Embryonic facial prominence (tissue), 1 donor: ENCODE data around the gene KIF21B.

Experiments used
- DNase-seq: peaks from one replicate; pipeline ENCODE4 v3.0.0-alpha.2; 2016; ENCODE audit errors: extremely low spot score

Gene KIF21B

DNA sequence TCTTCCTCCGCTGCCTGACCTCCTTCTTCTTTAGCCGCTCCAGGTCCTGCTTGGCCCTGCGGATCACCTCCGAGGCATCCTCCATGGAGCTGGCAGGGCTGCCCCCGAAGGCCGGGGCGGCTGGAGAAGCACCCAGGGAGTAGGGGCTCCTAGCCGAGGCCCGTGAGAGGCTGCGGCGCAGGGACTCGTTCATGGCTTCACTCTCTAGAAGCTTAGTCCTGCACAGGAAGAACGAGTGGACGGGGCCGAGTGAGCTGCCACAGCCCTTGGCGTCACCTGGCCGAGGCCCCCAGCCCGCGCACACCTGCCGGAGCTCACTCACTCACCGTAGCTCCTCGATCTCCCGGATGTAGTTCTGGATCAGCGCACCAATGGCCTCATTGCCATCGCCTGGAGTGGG, 23.1 kb downstream of the KIF21B start:
- no peak for DNase-seq

DNA sequence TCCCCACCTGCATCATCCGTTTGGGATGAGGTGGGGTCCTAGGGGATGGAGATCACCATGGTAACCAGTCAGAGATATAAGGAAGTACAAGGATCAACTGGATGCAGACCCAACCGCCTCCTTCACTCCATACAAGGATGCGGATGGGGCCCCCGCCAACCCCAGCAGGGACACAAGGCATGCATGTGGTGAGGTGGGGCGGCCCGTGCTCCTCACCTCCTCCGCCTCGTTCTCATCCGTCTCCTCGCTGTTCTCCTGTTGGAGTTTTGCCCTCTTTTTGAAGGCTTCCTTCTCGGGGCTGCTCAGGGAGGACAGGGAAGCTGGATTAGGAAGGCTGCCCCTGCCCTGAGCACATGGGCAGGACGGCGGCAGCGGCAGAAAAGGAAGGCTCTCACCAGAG, 23.8 kb downstream of the KIF21B start:
- no peak for DNase-seq

GRCh38 chr1:200998323-200998722, 25.2 kb downstream of the KIF21B start:
- no peak for DNase-seq

DNA sequence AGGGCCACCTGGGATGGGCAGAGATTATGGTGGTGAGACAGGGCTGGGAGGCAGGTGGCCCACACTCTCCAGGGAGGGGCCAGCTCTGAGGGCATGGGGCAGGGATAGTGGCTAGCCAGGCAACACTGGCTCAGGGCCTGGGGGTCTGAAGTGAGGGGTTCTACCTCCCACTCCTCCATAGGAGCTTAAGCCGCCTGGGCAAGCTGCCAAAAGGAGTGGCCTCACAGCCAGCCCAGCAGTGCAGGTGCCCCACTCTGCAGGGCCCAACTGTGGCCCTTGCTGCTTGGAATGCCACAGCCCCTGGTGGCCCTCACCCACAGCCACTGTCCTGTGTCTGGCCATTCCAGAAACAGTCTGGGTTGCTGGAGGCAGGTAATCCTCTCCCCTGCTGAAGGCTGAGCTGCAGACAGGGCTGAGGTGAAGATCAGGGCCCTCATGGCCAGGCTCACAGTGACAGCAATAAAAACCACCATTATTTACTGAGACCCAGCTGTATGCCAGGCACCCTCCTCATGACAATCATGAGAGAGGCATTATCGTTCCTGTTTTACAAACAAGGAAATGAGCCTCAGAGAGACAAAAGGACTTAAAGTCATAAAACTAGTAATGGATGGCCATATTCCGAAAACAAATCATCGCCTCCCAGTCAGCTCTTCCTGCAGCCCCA, 31.0 kb downstream of the KIF21B start:
- no peak for DNase-seq

DNA sequence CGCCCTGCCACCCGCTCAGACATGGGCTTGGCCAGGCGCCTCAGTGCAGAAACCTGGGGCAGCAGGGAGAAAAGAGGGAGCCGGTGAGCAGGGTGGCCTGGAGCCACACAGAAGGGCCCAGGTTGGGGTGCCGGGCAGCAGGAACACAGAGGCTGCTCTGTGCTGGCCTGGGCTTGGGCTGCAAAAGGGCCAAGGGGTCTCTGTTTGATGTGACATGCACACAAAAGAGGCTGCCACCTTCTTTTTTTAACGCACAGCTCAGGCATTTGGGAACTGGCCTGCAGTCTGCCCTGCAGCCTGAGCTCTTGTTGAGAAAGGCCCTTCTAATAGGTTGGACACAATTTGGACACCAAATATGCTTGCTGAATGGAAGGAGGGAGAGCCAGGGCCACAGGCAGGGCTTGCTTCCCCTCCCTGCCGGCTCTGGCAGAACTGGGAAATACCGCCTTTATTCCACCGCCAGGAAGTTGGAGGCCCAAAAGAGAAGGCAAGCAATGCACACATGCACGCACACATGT, 32.4 kb downstream of the KIF21B start:
- no peak for DNase-seq

DNA sequence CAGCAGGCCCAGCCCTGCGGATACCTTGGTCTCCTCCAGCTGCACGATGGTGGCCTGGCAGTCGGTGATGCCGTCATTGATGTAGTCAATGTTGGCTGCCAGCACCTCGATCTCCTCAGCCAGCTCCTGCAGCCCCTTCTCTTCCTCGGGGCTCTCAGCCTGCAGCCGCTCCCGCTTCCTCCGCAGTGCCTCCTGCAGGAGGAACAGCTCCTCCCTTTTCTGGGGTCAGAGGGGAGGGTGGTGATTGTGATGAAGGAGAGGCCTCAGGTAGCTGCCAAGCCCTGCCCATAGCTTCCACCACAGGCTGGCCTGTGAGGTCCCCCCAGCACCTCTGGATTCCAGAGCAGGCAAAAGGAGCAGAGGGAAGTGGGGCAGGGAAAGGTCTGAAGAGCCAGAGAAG, 33.4 kb downstream of the KIF21B start:
- no peak for DNase-seq

- DNase-seq, result no peak
Observed at GRCh38 chr1:200989337-200989736, 34.2 kb downstream of the KIF21B start.

DNA sequence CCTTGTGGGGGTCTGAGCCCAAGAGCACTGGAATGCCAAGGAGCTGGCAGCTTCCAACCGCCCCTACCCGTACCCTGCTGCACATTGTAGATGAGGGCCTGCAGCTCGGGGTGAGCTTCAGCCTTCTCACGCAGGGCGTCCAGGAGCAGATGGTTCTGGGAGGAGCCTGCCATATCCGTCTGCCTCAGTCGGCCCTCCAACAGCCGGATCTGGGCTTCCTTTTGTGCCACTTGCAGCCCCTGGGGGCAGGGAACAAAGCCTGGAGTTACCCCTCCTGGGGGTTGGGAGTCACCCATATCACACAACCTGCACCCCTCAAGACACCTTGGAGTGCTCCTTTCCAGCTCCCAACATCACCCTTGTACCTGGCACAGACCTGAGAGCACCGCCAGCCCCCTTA, 34.8 kb downstream of the KIF21B start:
- DNase-seq, result no peak

- no peak for DNase-seq
Observed at GRCh38 chr1:200985481-200985880, 38.0 kb downstream of the KIF21B start.

DNA sequence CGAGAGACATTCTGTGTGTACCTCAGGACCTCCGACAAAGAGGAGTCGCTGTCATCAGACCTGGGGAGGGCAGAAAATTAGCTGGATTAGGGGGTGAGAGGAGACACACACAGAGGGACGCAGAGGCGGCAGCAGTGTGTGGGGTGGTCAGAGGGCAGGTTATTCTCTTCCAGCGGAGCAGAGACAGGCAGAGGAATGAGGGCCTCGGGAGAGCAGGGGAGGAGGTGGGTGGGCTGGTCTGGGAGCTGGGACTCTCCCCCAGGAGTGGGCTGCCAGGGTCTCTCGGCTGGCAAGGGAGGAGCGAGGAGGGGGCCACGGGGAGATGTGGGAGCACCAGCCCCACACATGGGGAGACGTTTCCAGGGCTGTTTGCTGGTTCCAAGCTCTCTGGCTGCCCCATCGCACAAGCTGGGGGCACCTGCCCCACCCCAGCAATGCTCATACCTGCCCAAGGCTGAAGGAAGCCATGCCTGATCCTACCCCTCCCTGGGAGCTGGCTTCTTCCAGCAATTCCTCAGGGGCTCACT, 40.4 kb downstream of the KIF21B start:
- no peak for DNase-seq

DNA sequence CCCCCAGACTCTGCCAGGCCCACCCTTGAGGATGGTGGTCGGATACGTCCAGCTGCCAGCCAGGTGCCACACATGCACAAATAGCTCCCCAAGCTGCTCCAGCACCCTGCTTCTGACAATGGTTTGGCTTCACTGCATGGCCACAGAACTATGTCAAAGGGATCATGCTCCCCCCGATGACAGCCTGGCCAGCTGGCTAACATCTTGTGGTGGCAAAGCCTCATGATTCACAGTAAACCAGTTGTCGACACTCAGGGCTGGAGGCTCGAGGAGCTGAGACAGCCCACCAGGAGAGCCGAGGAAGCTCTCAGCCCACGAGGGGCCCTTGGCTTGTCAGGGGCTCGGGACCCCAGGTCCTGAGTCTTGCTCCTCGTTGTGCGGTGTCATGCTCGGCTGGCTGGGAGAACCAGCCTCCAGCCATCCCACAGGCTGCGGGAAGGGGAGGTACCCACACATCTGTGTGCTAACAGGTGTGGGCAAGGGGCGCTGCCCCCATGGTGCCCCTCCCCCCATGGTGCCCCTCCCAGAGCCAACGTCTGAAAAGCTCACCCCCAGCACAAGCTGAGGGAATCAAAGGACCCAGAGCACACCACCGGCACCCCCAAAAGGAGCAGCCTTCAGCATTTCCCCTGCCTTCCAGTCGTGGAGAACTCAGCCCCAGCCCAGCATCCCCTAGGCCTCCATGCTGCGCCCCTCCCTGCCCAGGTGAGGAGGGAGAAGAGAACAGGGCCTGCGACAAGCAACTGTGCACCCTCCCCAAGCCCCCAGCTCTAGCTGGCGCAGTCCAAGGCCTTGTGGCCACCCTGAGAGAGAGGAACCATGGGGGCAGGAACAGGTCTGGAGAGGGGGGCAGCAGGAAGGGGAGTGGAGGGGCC, 41.2 kb downstream of the KIF21B start:
- no peak for DNase-seq

GRCh38 chr1:200981278-200981677, 42.2 kb downstream of the KIF21B start:
- no peak for DNase-seq

DNA sequence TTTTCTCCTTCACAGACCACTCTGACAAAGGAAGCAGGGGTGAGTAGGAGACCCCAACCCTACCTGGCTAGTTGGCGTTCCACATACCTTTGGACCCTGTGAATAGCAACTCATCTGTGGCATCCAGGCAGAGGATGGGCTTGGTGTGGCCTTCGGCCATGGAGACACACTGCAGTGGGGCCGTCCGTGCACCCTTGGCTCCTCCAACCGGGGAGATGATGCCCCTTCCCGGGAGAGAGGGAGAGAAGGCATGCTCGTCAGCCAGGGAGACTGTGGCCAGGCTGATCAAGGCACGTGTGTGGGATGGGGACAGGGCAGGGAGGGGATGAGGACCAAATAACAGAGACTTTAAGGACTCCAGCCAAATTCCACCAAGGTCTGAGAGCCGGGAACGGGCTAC, 42.6 kb downstream of the KIF21B start:
- DNase-seq, result no peak

DNA sequence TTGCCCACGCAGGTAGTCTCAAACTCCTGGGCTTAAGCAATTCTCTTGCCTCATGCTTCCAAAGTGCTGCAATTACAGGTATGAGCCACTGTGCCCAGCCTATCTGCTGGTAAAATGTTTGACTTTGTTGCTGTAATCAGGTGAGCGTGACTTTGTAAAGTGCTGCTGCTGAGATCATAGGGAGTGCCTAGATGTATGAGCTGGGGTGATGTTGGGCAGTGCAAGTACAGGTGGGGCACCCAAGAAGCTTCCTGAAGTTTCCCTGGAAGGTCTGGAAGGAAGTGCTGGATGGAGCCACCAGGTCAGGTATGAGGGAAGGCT, 43.1 kb downstream of the KIF21B start:
- no peak for DNase-seq

DNA sequence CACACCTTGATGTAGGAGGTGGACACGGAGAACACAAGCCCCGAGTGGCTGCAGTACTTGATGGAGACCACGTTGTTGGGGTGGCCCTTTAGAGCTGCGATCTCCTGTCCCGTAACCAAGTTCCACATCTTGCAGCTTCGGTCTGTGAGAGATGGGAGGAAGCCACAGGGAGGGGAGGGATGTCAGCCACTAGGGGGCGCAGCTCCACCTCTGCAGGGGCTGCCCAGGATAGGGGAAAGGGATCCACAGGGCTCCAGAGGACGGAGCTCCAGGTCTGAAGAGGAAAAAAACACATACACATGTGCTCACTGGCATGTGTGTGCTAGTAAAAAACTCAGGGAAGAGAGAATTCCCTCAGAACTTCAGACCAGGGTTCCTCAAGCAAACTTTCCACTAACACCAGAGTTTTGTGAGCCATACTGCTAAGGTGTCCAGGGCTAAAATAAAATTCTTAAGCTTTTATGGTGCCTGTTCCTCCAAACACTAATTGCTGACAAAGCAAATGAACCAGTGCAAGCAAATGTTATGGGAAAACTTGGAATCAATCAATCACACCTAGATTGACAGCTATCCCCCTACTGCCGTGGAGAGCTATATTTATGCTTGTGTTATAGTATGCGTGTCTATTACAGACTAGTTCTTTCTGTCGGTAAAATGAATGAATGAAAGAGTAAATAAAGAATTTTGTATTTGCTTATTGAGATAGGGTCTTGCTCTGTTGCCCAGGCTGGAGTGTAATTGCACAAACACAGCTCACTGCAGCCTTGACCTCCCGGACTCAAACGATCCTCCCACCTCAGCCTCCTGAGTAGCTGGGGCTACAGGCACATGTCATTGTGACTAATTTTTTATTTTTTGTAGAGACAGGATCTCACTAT, 43.7 kb downstream of the KIF21B start:
- no peak for DNase-seq

GRCh38 chr1:200977071-200977754, 46.3 kb downstream of the KIF21B start:
- DNase-seq, result no peak

GRCh38 chr1:200976634-200977033, 46.9 kb downstream of the KIF21B start:
- DNase-seq, result no peak

GRCh38 chr1:200975458-200975857, 48.1 kb downstream of the KIF21B start:
- DNase-seq, result no peak

- DNase-seq, result no peak
Observed at GRCh38 chr1:200974711-200975110, 48.8 kb downstream of the KIF21B start.

GRCh38 chr1:200973937-200974657, 49.4 kb downstream of the KIF21B start:
- DNase-seq, result no peak
